ENCODE results near the gene PYGM. TPM values are rescaled to one million over a fixed set of nuclear protein-coding genes. Genes with fewer than 3 reads are reported as not detected.

PYGM gene
- total RNA-seq, 2 donors from 2014 or later, result 31.3 to 48.6 TPM

DNA sequence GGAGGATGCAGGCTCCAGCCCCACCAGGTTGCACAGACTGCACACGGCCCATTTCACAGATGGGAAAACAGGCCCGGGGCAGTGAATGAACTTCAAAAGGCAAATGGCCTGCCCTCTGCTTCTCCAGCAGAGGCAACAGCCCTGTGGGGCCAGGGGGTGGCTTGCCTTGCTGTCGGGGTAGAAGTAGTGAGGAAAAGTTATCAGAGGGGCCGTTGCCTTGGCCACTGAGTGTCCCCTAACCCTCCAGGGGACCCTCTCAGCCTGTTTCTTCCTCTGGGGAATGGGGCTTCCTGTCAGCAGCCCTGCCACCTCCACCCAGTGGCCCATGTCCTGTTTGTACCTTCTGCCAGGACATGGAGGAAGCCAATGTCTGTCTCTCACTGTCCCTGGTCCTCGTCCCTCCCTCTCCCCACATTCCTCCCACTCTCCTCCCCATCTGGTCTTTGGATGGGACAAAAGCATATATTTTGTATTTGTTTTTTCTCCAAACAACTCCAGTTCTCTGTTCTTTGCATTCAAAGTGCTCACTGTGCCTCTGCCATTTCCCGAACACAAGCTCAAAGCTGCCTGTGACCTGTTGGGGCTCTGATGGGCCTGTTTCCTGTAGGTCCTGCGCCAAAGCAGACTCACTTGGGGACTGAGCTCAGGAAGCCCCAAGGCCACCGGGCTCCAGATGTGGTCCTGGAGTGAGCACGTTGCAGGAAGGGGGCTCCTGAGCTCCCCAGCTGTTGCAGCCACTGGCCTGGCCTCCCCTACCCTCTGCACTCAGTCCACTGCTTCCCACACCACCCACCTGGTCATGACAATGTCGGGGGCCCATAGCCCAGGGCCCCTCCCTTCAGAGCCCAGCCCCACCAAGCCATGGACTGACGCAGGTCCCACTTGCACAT lies 33.7 kb upstream of the PYGM start:
- intact Hi-C loops (cut with DNase I), result no loop called here
- DNase-seq (peak; percentile 19), ATAC-seq (peak in 1 of 2 donors; percentile 27)

DNA sequence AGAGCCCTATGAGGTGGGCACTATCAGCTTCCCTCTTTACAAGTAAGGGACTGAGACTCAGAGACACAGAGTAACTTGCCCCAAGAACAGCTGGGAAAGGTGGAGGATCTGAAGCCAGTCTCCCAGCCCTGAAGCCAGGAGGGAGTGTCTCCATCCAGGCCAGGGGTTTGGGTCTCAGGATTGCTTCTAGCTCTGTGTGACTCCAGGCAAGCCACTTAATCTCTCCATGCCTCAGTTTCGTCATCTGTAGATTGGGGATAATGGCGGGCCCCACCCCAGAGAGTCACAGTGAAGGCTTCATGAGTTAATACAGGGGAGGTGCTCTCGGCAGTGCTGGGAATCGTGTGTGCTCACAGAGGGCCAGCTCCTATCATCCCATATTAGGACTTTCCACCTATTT lies 32.7 kb upstream of the PYGM start:
- no peak for DNase-seq
- intact Hi-C loops (cut with DNase I), result no loop called here
- ATAC-seq, result no peak

GRCh38 chr11:64791781-64792291 lies 32.1 kb upstream of the PYGM start:
- DNase-seq, result peak; percentile 17

DNA sequence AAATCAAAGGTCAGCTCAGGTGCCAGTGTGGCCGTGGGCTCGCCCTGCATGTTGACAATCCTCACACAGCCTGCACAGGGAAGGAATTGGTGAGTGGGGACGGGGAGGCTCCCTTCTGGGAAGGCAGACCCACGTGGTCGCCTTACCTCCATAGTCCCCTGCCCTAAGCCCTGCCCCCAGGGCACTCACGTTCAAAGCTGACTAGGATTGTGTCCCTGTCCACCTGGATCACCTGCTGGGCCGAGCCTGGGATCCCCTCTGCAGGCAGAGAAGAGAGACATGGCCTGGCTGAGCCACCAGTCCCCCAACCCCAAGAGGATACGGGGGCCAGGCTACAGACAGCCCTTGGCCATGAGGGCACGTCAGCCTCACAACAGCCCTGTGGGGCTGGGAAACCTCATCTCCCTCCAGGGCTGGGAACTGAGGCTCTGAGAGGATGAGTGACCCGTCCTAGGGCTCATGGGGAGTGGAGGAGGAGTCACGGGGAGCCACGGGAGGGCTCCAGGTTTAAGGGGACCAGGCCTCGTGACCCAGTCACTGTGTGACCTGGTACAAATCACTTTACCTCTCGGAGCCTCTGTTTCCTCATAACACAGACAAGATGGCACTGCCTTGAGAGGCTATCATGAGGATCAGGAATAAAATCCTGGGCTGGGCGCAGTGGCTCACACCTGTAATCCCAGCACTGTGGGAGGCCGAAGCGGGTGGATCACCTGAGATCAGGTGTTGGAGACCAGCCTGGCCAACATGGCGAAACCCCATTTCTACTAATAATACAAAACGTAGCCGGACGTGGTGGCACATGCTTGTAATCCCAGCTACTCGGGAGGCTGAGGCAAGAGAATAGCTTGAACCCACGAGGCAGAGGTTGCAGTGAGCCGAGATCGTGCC lies 30.7 kb upstream of the PYGM start:
- intact Hi-C loops (cut with DNase I), result no loop called here
- ATAC-seq (no peak), DNase-seq (peak; percentile 13)

More at GRCh38 chr11:64791781-64792291, 32.1 kb upstream of the PYGM start:
- no peak for ATAC-seq
- intact Hi-C loops (cut with DNase I), result no loop called here

DNA sequence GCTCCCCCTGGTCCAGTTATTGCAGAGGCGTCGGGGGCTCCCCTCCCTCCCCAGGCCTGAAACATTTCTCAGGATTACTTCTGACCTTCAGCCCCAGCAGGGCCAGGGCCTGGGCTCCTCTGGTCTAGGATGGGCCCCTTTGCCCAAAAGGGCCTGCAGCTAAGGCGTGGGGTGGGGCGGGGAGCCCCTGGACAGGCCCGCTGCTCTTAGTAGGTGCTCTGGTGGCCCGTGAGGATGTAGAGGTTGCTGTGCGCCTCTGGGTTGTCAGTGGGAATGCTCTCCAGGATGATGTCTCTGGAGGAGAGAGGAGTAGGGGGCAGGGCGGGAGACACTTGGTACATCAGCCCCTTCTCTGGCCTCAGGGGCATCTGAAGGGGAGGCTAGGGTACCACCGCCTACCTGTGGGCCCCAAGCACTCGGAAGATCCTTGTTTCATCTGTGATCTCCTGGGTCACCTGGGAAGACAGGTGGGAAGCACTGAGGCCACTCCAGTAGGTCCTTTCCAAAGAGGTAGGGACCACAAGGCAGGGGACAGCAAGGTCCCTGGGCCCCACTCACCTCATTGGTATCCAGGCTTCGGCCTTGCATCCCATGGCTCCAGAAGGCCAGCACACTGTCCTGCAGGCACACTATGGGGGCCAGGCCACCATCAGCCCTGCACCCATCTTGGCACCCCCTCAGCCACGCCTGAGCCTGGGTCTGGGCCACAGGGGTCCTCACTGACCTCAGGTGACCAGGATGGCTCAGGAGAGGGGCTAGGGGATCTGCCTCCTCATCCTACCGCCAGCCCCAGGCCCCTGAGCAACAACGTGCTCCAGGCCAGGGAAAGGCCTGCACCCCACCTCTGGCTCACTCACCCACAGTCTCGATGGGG lies 29.8 kb upstream of the PYGM start:
- no peak for ATAC-seq

GRCh38 chr11:64788321-64789215 lies 28.8 kb upstream of the PYGM start:
- peak; percentile 14 for DNase-seq
- intact Hi-C loops (cut with DNase I), result loop anchor here in 1 of 2 donors (10.0 kb wide), 1 partner anchor 56 kb away; the partner anchor contains the start of gene CDC42BPG
- ATAC-seq, result no peak

More for the DNA sequence above, 29.8 kb upstream of the PYGM start:
- DNase-seq, result peak; percentile 7
- intact Hi-C loops (cut with DNase I), result loop anchor here in 1 of 2 donors (10.0 kb wide), 1 partner anchor 55 kb away; the partner anchor contains the start of gene CDC42BPG

- intact Hi-C loops (cut with DNase I), result loop anchor here in 1 of 2 donors (10.0 kb wide), 1 partner anchor 57 kb away; the partner anchor contains the start of gene CDC42BPG
- DNase-seq, result peak; percentile 72
- peak; percentile 56 to 63 for ATAC-seq
These were observed 27.9 kb upstream of the PYGM start for GRCh38 chr11:64787526-64788320.

DNA sequence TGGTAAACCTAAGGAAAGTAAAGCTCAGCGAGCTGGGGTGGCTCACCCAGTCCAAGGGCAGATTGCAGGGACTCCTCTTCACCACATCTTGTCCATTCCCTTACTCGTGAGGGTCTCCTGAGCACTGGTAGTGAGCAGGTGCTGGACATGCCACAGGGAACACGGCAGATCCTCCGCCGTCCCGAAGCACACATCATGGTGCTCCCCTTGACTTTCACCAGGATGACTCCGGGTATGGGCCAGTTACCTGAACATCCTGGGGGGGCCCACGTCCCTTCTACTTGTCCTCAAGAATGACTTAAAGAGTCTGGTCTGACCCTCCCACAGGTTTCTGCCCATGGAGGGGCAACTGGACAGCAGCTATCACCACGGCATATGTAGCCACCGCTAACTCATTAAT lies 26.5 kb upstream of the PYGM start:
- intact Hi-C loops (cut with DNase I), result loop anchor here in 1 of 2 donors (10.0 kb wide), 1 partner anchor 58 kb away; the partner anchor contains the start of gene CDC42BPG
- no peak for ATAC-seq
- peak; percentile 12 for DNase-seq

- intact Hi-C loops (cut with DNase I), result loop anchor here in 1 of 2 donors (10.0 kb wide), 1 partner anchor 60 kb away; the partner anchor contains the start of gene CDC42BPG
- no peak for ATAC-seq
- no peak for DNase-seq
These were observed 25.2 kb upstream of the PYGM start for GRCh38 chr11:64784813-64785581.

- intact Hi-C loops (cut with DNase I), result no loop called here
- ATAC-seq (peak; percentile 95), DNase-seq (peak; percentile 99)
These were observed 18.9 kb upstream of the PYGM start, which contains the start of gene SF1 for GRCh38 chr11:64778473-64779298. SF1 (minus strand) TSS chr11:64778542; CDS start chr11:64778392, 150 bp downstream.

DNA sequence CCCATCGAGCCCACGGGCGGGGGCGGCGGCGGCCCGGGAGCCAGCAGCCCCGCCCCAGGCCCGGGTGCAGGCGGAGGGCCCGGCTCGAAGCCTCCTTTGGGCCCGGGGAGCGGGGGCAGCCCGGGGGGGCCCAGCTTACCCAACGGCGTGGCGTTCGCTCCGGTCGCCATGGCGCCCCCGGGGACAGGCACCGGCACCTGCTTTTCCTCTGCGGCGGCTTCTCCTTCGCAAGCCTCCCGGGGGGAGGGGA lies 18.4 kb upstream of the PYGM start:
- peak in 1 of 2 donors; percentile 8 for ATAC-seq

DNA sequence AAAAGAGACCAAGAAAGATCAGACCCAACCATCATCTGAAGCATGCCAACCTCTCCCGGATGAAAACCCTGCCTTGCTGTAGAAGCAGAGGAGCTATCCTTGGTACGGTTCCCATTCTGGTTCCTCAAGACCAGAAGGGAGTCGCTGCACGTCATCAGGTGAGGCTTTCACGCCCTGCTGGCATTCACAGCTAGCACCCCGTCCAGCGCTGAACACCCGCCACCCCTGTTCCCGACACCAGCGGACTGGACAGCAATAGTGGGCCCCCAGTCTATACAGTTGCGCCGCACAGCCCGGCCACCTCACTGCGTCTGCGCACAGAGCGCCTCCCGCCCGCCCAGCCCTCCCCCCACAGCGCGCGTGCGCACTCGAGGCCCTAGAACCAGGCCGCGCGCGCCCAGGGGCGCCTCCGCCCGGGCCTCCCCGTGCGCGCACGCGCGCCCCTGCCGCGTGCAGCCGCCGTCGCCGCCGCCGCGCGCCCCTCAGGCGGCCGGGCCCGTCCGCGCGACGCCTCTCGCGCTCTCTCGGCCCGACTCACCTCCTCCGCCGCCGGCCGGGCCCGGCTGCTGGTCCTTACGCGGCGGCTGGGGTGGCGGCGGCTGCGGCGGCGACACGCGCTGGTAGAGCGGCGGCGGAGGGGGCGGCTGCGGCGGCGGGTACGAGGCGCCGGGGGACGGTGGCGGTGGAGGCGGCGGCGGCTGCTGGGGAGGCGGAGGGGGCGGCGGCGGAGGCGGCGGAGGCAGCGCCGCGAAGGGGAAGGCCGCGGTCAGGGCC lies 17.9 kb upstream of the PYGM start:
- peak; percentile 28 to 29 for ATAC-seq
- peak; percentile 87 for DNase-seq
- intact Hi-C loops (cut with DNase I), result no loop called here

More for the DNA sequence above, 18.4 kb upstream of the PYGM start:
- DNase-seq, result no peak
- intact Hi-C loops (cut with DNase I), result no loop called here

DNA sequence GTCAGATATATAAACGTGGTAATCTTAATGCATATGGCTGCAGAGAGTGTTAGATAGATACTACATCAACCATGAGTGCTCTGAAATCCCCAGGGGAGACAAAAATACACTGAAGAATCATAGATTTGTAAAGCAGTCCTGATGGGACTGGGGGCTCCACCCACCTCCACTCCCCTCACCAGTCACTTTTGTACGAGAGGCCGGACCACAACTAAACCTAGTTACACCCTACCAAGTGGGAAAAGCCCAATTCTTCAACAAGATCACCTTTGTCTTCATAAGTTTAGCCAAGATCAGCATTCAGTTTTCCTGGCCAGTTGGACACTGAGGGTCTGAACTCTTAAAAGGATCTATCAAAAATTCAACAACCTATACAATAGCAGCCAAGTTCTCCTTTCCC lies 17.1 kb upstream of the PYGM start:
- ATAC-seq (no peak), DNase-seq (peak; percentile 14)
- intact Hi-C loops (cut with DNase I), result no loop called here

DNA sequence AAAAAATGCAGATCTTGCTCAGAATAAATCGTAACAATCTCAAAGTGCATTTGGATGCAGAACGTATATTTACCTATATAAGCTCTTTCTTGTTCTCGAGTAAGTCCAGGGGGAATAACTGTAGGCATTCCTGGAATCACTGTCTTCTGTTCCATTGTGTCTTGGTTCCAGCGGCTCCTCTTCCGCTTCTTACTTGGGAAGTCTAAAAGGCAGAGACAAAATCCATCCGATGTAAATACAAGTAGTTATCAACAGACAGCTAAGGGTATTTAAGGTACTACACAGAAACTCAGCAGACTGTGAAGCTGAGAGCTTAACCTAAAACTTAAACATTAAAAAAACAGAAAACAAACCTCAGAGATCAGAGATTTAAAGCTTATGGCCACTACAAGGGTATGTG lies 16.7 kb upstream of the PYGM start:
- DNase-seq, result no peak
- ATAC-seq, result no peak
- intact Hi-C loops (cut with DNase I), result no loop called here

Measured in left cardiac atrium (tissue), 4 donors.